GM18520 (cell line): ENCODE results near the gene COX4I2.

Experiments
- ATAC-seq: cut with Tn5 transposase; IDR thresholded peaks from one replicate; pipeline ENCODE4 v1.9.1; 2021; ENCODE audit not compliant: unreplicated experiment

The COX4I2 gene

GRCh38 chr20:31675828-31676608, 38.3 kb downstream of the COX4I2 start:
- no peak for ATAC-seq

GRCh38 chr20:31676609-31676989, 38.9 kb downstream of the COX4I2 start:
- ATAC-seq, result no peak

- ATAC-seq, result no peak
Observed at GRCh38 chr20:31677553-31678260, 40.0 kb downstream of the COX4I2 start.

GRCh38 chr20:31678389-31679356, 41.0 kb downstream of the COX4I2 start:
- ATAC-seq, result no peak

GRCh38 chr20:31679357-31680285, 41.9 kb downstream of the COX4I2 start:
- no peak for ATAC-seq

GRCh38 chr20:31680286-31681127, 42.8 kb downstream of the COX4I2 start:
- no peak for ATAC-seq

GRCh38 chr20:31681128-31681727, 43.5 kb downstream of the COX4I2 start:
- no peak for ATAC-seq

- no peak for ATAC-seq
Observed at GRCh38 chr20:31681769-31682168, 44.1 kb downstream of the COX4I2 start.

- no peak for ATAC-seq
Observed at GRCh38 chr20:31682352-31682751, 44.6 kb downstream of the COX4I2 start.

- ATAC-seq, result no peak
Observed at GRCh38 chr20:31682927-31683326, 45.2 kb downstream of the COX4I2 start.

- ATAC-seq, result no peak
Observed at GRCh38 chr20:31684153-31685015, 46.7 kb downstream of the COX4I2 start.

GRCh38 chr20:31685853-31686643, 48.3 kb downstream of the COX4I2 start:
- ATAC-seq, result no peak

- ATAC-seq, result no peak
Observed at GRCh38 chr20:31687777-31688176, 50.1 kb downstream of the COX4I2 start.

GRCh38 chr20:31689141-31689540, 51.4 kb downstream of the COX4I2 start:
- ATAC-seq, result no peak

GRCh38 chr20:31690124-31690666, 52.5 kb downstream of the COX4I2 start:
- ATAC-seq, result no peak

- peak; percentile 36 for ATAC-seq
Observed at GRCh38 chr20:31691646-31692275, 54.0 kb downstream of the COX4I2 start.
